Measurements from ENCODE around the gene DUOX2. TPM values are rescaled to one million over a fixed set of nuclear protein-coding genes. Genes with fewer than 3 reads are reported as not detected.

Gene DUOX2
- total RNA-seq, 1 experiment from 2014 or later = 0.21 TPM

GRCh38 chr15:45131510-45131909, 17.5 kb upstream of the DUOX2 start:
- intact Hi-C loops (cut with micrococcal nuclease; ENCODE audit: unreplicated experiment) = no loop called here
- no peak overlapping the region for H3K27ac Mint-ChIP-seq (ENCODE audit: unreplicated experiment)
- no peaks in the 10 kb centered on the region for H3K4me1 Mint-ChIP-seq (ENCODE audit: low read depth, unreplicated experiment)
- H3K4me3 Mint-ChIP-seq (ENCODE audit: low read depth, unreplicated experiment) = no peak overlapping the region
- no peaks in the 10 kb centered on the region for H3K36me3 Mint-ChIP-seq (ENCODE audit: insufficient read depth, unreplicated experiment)
- H3K27me3 Mint-ChIP-seq (ENCODE audit: unreplicated experiment) = peaks cover 71% of the 10 kb centered on the region
- no peaks in the 10 kb centered on the region for H3K9me3 Mint-ChIP-seq (ENCODE audit: low read depth, unreplicated experiment)
- no TSS peak for BruUV-seq (replicated peaks)
- no peak for TF ChIP-seq CTCF (IDR thresholded peaks at IDR 0.05; ENCODE audit: unreplicated experiment)
- CTCF ChIA-PET = interaction anchor here (0.6 kb wide), 1 partner anchor 66 kb away, joined by 3 read pairs; no protein-coding TSS in a partner anchor
- DNase-seq = no peak

GRCh38 chr15:45130291-45131000, 16.5 kb upstream of the DUOX2 start:
- H3K36me3 Mint-ChIP-seq (ENCODE audit: insufficient read depth, unreplicated experiment) = no peaks in the 10 kb centered on the region
- CTCF ChIA-PET = interaction anchor here (0.6 to 1.0 kb wide), 5 partner anchors 8 to 147 kb away, joined by 3 to 4 read pairs (median 3); partner anchors contain the start of genes DUOX2 and DUOXA2
- H3K27ac Mint-ChIP-seq (ENCODE audit: unreplicated experiment) = no peak overlapping the region
- H3K27me3 Mint-ChIP-seq (ENCODE audit: unreplicated experiment) = peaks cover 76% of the 10 kb centered on the region
- no peaks in the 10 kb centered on the region for H3K4me1 Mint-ChIP-seq (ENCODE audit: low read depth, unreplicated experiment)
- H3K9me3 Mint-ChIP-seq (ENCODE audit: low read depth, unreplicated experiment) = no peaks in the 10 kb centered on the region
- intact Hi-C loops (cut with micrococcal nuclease; ENCODE audit: unreplicated experiment) = no loop called here
- no peak for DNase-seq
- TF ChIP-seq CTCF (IDR thresholded peaks at IDR 0.05; ENCODE audit: unreplicated experiment) = no peak
- no TSS peak for BruUV-seq (replicated peaks)
- H3K4me3 Mint-ChIP-seq (ENCODE audit: low read depth, unreplicated experiment) = peak overlapping the region; percentile 30

GRCh38 chr15:45129651-45130129, 15.7 kb upstream of the DUOX2 start, which contains the start of the genes DUOX1 and DUOXA1:
DUOX1 (plus strand) TSS chr15:45129994; CDS start chr15:45131967, 1,973 bp downstream.
DUOXA1 (minus strand) TSS chr15:45129879; CDS start chr15:45123014, 6,865 bp downstream.
- Mint-ChIP-seq H3K27me3 (ENCODE audit: unreplicated experiment) (peaks cover 78% of the 10 kb centered on the region), H3K36me3 (ENCODE audit: insufficient read depth, unreplicated experiment) (no peaks in the 10 kb centered on the region), H3K4me3 (ENCODE audit: low read depth, unreplicated experiment) (peak within 1 kb of the TSS; percentile 30), H3K4me1 (ENCODE audit: low read depth, unreplicated experiment) (no peaks in the 10 kb centered on the region), H3K27ac (ENCODE audit: unreplicated experiment) (no peak within 1 kb of the TSS), H3K9me3 (ENCODE audit: low read depth, unreplicated experiment) (no peaks in the 10 kb centered on the region)
- CTCF ChIA-PET = interaction anchor here (0.6 to 1.0 kb wide), 5 partner anchors 9 to 147 kb away, joined by 3 to 4 read pairs (median 3); partner anchors contain the start of genes DUOX2 and DUOXA2
- no peak for TF ChIP-seq CTCF (IDR thresholded peaks at IDR 0.05; ENCODE audit: unreplicated experiment)
- BruUV-seq (replicated peaks) = no TSS peak
- intact Hi-C loops (cut with micrococcal nuclease; ENCODE audit: unreplicated experiment) = no loop called here
- peak; percentile 52 for DNase-seq

- BruUV-seq (replicated peaks) = no TSS peak
- no peaks in the 10 kb centered on the region for H3K4me1 Mint-ChIP-seq (ENCODE audit: low read depth, unreplicated experiment)
- no peak overlapping the region for H3K4me3 Mint-ChIP-seq (ENCODE audit: low read depth, unreplicated experiment)
- DNase-seq = no peak
- TF ChIP-seq CTCF (IDR thresholded peaks at IDR 0.05; ENCODE audit: unreplicated experiment) = no peak
- H3K36me3 Mint-ChIP-seq (ENCODE audit: insufficient read depth, unreplicated experiment) = no peaks in the 10 kb centered on the region
- CTCF ChIA-PET = interaction anchor here (1.0 kb wide), 1 partner anchor 33 kb away, joined by 3 read pairs; no protein-coding TSS in a partner anchor
- intact Hi-C loops (cut with micrococcal nuclease; ENCODE audit: unreplicated experiment) = no loop called here
- no peak overlapping the region for H3K27ac Mint-ChIP-seq (ENCODE audit: unreplicated experiment)
- H3K27me3 Mint-ChIP-seq (ENCODE audit: unreplicated experiment) = peaks cover 74% of the 10 kb centered on the region
- no peaks in the 10 kb centered on the region for H3K9me3 Mint-ChIP-seq (ENCODE audit: low read depth, unreplicated experiment)
Measured at GRCh38 chr15:45128971-45129639, 15.1 kb upstream of the DUOX2 start.
